ENCODE measurements around the gene HNRNPU.

HNRNPU gene

GRCh38 chr1:244893836-244894235 is 29.5 kb upstream of the HNRNPU start:
- TF ChIP-seq CTCF (IDR thresholded peaks at IDR 0.05; ENCODE audit: control insufficient read depth, insufficient read depth, low read depth, low read length, missing control alignments): no peak
- no peak overlapping the region for H3K4me3 ChIP-seq (ENCODE audit: control insufficient read depth, low read depth, low read length)
- DNase-seq (ENCODE audit: low read depth): no peak

- no peak for DNase-seq (ENCODE audit: low read depth)
- H3K4me3 ChIP-seq (ENCODE audit: control insufficient read depth, low read depth, low read length): no peak overlapping the region
- no peak for TF ChIP-seq CTCF (IDR thresholded peaks at IDR 0.05; ENCODE audit: control insufficient read depth, insufficient read depth, low read depth, low read length, missing control alignments)
Measured at GRCh38 chr1:244887281-244887680, 22.9 kb upstream of the HNRNPU start.

GRCh38 chr1:244881552-244882280 is 17.4 kb upstream of the HNRNPU start:
- H3K4me3 ChIP-seq (ENCODE audit: control insufficient read depth, low read depth, low read length): no peak overlapping the region
- DNase-seq (ENCODE audit: low read depth): no peak
- no peak for TF ChIP-seq CTCF (IDR thresholded peaks at IDR 0.05; ENCODE audit: control insufficient read depth, insufficient read depth, low read depth, low read length, missing control alignments)

GRCh38 chr1:244878681-244879080 is 14.3 kb upstream of the HNRNPU start:
- TF ChIP-seq CTCF (IDR thresholded peaks at IDR 0.05; ENCODE audit: control insufficient read depth, insufficient read depth, low read depth, low read length, missing control alignments): no peak
- no peak overlapping the region for H3K4me3 ChIP-seq (ENCODE audit: control insufficient read depth, low read depth, low read length)
- no peak for DNase-seq (ENCODE audit: low read depth)

GRCh38 chr1:244876228-244876910 is 12.0 kb upstream of the HNRNPU start:
- TF ChIP-seq CTCF (IDR thresholded peaks at IDR 0.05; ENCODE audit: control insufficient read depth, insufficient read depth, low read depth, low read length, missing control alignments): no peak
- DNase-seq (ENCODE audit: low read depth): no peak
- no peak overlapping the region for H3K4me3 ChIP-seq (ENCODE audit: control insufficient read depth, low read depth, low read length)

GRCh38 chr1:244874974-244875579 is 10.7 kb upstream of the HNRNPU start:
- no peak overlapping the region for H3K4me3 ChIP-seq (ENCODE audit: control insufficient read depth, low read depth, low read length)
- no peak for TF ChIP-seq CTCF (IDR thresholded peaks at IDR 0.05; ENCODE audit: control insufficient read depth, insufficient read depth, low read depth, low read length, missing control alignments)
- DNase-seq (ENCODE audit: low read depth): no peak

Data from AG09309 (cell line).